OCI-LY1 (cell line): ENCODE measurements around the gene CHST11.

Source experiments
- CTCF ChIP-seq: fragments of 200-600 bp; sonication (generic), shearing (Covaris generic); IDR thresholded peaks from 2 replicates; pipeline ENCODE4 v1.5.1; 2017; ENCODE audit warnings: mild to moderate bottlenecking, antibody characterized with exemption, low read length, moderate library complexity, mixed read lengths
- EZH2 ChIP-seq: fragments of 200-600 bp; sonication (generic), shearing (Covaris generic); IDR thresholded peaks from 2 replicates; pipeline ENCODE4 v1.8.0; 2017; ENCODE audit warnings: borderline replicate concordance, mixed run types, mild to moderate bottlenecking, antibody characterized with exemption, low read length, moderate library complexity, mixed read lengths

DNA sequence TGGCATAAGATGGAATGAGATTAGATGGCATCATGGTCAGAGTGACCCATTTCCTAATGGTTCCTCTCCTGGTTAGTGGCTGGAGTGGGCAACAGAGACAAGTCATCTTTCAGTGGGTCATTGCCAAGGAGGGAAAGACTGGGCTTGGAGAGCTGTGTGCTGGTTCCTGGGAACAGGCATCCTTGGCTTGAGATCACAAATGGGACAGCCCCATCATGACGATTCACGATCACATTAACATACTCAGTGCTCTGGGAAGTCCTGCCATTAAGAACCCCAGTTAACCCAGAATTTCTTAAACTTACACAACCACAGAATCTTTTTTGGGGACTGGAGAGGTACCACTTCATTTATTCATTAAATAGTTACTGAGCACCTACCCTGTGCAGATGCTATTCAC is 27.3 kb downstream of the CHST11 start:
- TF ChIP-seq CTCF (no peak), EZH2 (no peak)
